IPS-11a (cell line): Measurements from ENCODE around the gene MAGEA3.
"Not testable (repeated sequence)": the region's sequence is repeated elsewhere in the genome, so short reads cannot be mapped to it uniquely, and the experiment has no call there.

Experiments used
- H3K4me3 ChIP-seq: one replicate; pipeline ENCODE4 v1.5.1; 2013; ENCODE audit warnings: low read depth, low read length, control low read depth

Gene MAGEA3

GRCh38 chrX:152735860-152736511 is 37.4 kb downstream of the MAGEA3 start:
- no peak overlapping the region for H3K4me3 ChIP-seq

GRCh38 chrX:152736528-152736927 is 37.9 kb downstream of the MAGEA3 start:
- not testable (repeated sequence) for H3K4me3 ChIP-seq

DNA sequence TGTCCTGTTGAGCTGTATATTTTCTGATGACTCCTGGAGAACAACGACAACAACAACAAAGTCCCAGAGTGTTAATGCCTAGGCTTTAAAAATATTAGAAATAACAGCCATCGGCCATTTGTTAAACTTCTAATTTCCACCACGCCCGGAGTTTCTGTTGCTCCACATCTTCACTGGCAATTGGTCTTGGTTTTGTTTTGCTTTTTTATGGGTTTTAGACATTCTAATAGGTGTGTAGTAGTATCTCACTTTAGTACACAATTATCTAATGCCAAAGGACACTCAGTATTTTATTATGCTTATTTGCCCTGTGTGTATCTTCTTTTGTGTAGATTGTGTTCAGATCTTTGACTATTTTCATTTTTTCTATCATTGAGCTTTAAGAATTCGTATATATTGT is 40.0 kb downstream of the MAGEA3 start:
- no peak overlapping the region for H3K4me3 ChIP-seq
